Measurements from ENCODE around the gene ACACB.
A peak's percentile ranks its signal among the peaks of the same experiment; 100 is the strongest.

DNA sequence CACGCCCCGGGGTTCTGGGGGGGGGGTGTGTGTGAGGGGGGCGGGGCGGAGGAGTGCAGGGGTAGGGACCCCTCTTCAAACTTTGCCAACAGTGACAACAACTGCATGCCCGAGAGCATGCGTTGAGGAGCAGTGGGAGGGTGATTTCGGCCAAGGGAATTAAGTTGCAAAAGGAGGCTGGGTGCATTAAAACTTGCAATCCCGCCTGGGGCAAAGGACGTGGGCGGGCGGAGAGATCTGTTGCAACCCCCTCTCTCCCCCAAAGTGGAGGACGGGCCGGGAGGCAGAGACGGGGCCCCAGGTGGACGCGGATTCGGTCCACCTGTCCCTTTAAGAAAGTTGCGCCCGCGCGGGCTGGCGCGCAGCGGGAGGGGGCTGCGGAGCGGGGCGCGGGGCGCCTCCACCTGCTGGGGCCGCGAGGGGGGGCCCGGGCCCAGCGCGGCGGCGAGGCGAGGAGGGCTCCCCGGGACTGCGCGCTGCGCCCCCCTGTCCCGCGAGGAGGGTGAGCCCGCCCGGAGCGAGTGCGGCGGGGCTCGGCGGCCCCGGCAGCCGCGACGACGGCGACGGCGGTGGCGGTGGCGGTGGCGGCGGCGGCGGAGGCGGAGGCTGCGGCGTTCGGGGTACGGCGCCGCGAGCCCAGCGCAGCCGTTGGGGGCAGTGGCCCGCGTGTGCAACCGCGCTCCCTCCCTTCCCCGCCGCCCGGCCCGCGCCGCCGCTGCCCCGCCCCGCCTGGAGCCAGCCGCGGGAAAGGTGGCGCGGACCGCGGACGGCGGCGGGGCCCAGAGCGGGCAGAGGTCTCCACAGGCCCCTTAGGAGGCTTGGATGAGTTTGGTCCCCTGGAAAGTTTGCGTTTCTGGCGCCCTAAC lies 193.2 kb downstream of the ACACB start:
- TF ChIP-seq CTCF (conservative IDR thresholded peaks at IDR 0.05 in 1 of 2, IDR thresholded peaks at IDR 0.05 in 1 of 2; ENCODE audit: extremely low read depth in 1 of 2, insufficient read depth in 1 of 2, low read depth in 1 of 2, low read length in 2 of 2) (no peak), EZH2 (IDR thresholded peaks at IDR 0.05; ENCODE audit: borderline replicate concordance, low read length) (peak; percentile 83)
